Osteocyte (in vitro differentiated cells): ENCODE measurements around the gene NAPA. TPM values are rescaled to one million over a fixed set of nuclear protein-coding genes. Genes with fewer than 3 reads are reported as not detected.

Experiments
- DNase-seq: peaks from one replicate; pipeline ENCODE4 v3.0.0; 2021; ENCODE audit warnings: mixed read lengths; ENCODE audit not compliant: unreplicated experiment; ENCODE audit errors: extremely low spot score
- H3K27ac Mint-ChIP-seq: one replicate; pipeline ENCODE4 v1.8.0; 2021; ENCODE audit warnings: mild to moderate bottlenecking, mixed read lengths; ENCODE audit not compliant: unreplicated experiment
- H3K27me3 Mint-ChIP-seq: one replicate; pipeline ENCODE4 v1.8.0; 2021; ENCODE audit warnings: mixed read lengths; ENCODE audit not compliant: unreplicated experiment
- H3K36me3 Mint-ChIP-seq: one replicate; pipeline ENCODE4 v1.8.0; 2021; ENCODE audit warnings: mixed read lengths; ENCODE audit not compliant: unreplicated experiment
- H3K4me1 Mint-ChIP-seq: one replicate; pipeline ENCODE4 v1.8.0; 2021; ENCODE audit warnings: mixed read lengths; ENCODE audit not compliant: unreplicated experiment
- H3K4me3 Mint-ChIP-seq: one replicate; pipeline ENCODE4 v1.8.0; 2021; ENCODE audit warnings: mild to moderate bottlenecking, moderate library complexity, mixed read lengths; ENCODE audit not compliant: unreplicated experiment
- H3K9me3 Mint-ChIP-seq: one replicate; pipeline ENCODE4 v1.8.0; 2021; ENCODE audit warnings: mixed read lengths; ENCODE audit not compliant: unreplicated experiment
- CTCF ChIP-seq: fragments of 200-600 bp; sonication (generic); IDR thresholded peaks from 2 replicates; pipeline ENCODE4 v1.5.0; 2021; ENCODE audit warnings: antibody characterized with exemption, mild to moderate bottlenecking, moderate library complexity
- total RNA-seq: library from RNA; stranded (reverse); gene quantifications from 2 replicates; pipeline ENCODE4 v1.2.1, GENCODE V29; 2021

The NAPA gene
- total RNA-seq, 1 donor from 2014 or later, result 104 TPM

GRCh38 chr19:47507924-47508553 is 6.8 kb downstream of the NAPA start:
- no peak overlapping the region for H3K27ac Mint-ChIP-seq
- H3K4me1 Mint-ChIP-seq, result peaks cover 33% of the 10 kb centered on the region
- H3K9me3 Mint-ChIP-seq, result no peaks in the 10 kb centered on the region
- no peak for DNase-seq
- H3K27me3 Mint-ChIP-seq, result no peaks in the 10 kb centered on the region
- TF ChIP-seq CTCF, result no peak
- H3K4me3 Mint-ChIP-seq, result no peak overlapping the region
- peaks cover 9% of the 10 kb centered on the region for H3K36me3 Mint-ChIP-seq

DNA sequence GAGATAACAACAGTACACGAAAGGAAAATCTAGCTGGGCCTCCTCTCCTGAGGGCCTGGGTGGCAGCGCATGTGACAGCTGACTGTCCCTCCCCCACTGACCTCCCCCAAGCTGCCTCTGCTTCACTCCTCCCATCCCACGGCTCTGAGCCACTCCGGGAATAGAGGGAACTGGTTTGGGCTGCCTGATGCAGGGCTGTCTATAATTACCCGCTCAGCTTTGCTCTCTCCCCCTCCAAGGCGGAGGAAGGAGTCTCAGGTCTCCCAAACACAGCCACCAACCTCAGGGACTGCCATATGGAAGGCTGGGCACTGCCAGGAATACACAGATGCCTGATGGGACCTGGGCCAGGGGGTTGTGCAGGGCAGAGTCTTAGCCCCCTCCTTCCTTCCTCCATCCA is 7.9 kb downstream of the NAPA start:
- no peak overlapping the region for H3K27ac Mint-ChIP-seq
- H3K36me3 Mint-ChIP-seq, result peaks cover 13% of the 10 kb centered on the region
- H3K4me1 Mint-ChIP-seq, result peaks cover 22% of the 10 kb centered on the region

GRCh38 chr19:47506459-47506858 is 8.4 kb downstream of the NAPA start:
- Mint-ChIP-seq H3K4me1 (peaks cover 17% of the 10 kb centered on the region), H3K4me3 (no peak overlapping the region), H3K27ac (no peak overlapping the region), H3K36me3 (peaks cover 16% of the 10 kb centered on the region), H3K27me3 (no peaks in the 10 kb centered on the region), H3K9me3 (no peaks in the 10 kb centered on the region)
- TF ChIP-seq CTCF, result no peak
- no peak for DNase-seq

More for the DNA sequence above, 7.9 kb downstream of the NAPA start:
- Mint-ChIP-seq H3K9me3 (no peaks in the 10 kb centered on the region), H3K4me3 (no peak overlapping the region), H3K27me3 (no peaks in the 10 kb centered on the region)
- no peak for DNase-seq
- no peak for TF ChIP-seq CTCF

- H3K27ac Mint-ChIP-seq, result no peak overlapping the region
- peaks cover 11% of the 10 kb centered on the region for H3K4me1 Mint-ChIP-seq
- no peak for DNase-seq
- H3K27me3 Mint-ChIP-seq, result no peaks in the 10 kb centered on the region
- H3K4me3 Mint-ChIP-seq, result no peak overlapping the region
- TF ChIP-seq CTCF, result no peak
- H3K9me3 Mint-ChIP-seq, result no peaks in the 10 kb centered on the region
- H3K36me3 Mint-ChIP-seq, result peaks cover 16% of the 10 kb centered on the region
Observed at GRCh38 chr19:47505506-47505905, 9.4 kb downstream of the NAPA start.

GRCh38 chr19:47503826-47504150 is 11.1 kb downstream of the NAPA start:
- TF ChIP-seq CTCF, result no peak
- peaks cover 18% of the 10 kb centered on the region for H3K36me3 Mint-ChIP-seq
- DNase-seq, result no peak
- no peak overlapping the region for H3K27ac Mint-ChIP-seq
- no peaks in the 10 kb centered on the region for H3K4me1 Mint-ChIP-seq
- H3K9me3 Mint-ChIP-seq, result no peaks in the 10 kb centered on the region
- no peaks in the 10 kb centered on the region for H3K27me3 Mint-ChIP-seq
- H3K4me3 Mint-ChIP-seq, result no peak overlapping the region
